ENCODE results near the gene RASEF. TPM values are rescaled to one million over a fixed set of nuclear protein-coding genes. Genes with fewer than 3 reads are reported as not detected.

RASEF gene
- total RNA-seq, 1 experiment from 2014 or later, result 2.2 TPM

DNA sequence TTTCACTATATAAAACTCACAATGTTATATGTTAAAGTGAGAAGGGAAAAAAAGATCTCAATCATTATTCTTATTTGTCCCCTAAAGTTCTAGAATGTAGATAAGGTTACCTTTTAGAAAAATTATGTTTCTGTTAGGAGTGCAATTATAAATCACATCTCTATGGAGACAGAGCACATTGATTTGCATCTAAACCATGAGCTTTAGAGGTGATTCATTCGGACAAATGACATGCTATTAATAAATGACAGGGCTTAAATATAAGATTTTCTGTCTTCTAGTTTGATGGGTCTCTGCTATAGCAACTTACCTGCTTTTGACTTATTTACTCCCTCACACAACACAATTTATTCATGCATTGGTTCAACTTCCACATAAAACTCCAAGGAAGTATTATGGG is 39.8 kb downstream of the RASEF start:
- H4K91ac ChIP-seq (ENCODE audit: insufficient read length, low read depth, low read length), result no peak overlapping the region
- no peak overlapping the region for H4K5ac ChIP-seq (ENCODE audit: insufficient read length, low read depth, low read length)
- H3K9me3 ChIP-seq (ENCODE audit: control insufficient read depth, low read depth, low read length), result no peaks in the 10 kb centered on the region
- H3K79me1 ChIP-seq (ENCODE audit: insufficient read depth, low read depth, low read length, poor library complexity, severe bottlenecking), result no peaks in the 10 kb centered on the region
- H3K4me1 ChIP-seq (ENCODE audit: insufficient read depth, low read length), result no peaks in the 10 kb centered on the region
- TF ChIP-seq, protein P1, sequence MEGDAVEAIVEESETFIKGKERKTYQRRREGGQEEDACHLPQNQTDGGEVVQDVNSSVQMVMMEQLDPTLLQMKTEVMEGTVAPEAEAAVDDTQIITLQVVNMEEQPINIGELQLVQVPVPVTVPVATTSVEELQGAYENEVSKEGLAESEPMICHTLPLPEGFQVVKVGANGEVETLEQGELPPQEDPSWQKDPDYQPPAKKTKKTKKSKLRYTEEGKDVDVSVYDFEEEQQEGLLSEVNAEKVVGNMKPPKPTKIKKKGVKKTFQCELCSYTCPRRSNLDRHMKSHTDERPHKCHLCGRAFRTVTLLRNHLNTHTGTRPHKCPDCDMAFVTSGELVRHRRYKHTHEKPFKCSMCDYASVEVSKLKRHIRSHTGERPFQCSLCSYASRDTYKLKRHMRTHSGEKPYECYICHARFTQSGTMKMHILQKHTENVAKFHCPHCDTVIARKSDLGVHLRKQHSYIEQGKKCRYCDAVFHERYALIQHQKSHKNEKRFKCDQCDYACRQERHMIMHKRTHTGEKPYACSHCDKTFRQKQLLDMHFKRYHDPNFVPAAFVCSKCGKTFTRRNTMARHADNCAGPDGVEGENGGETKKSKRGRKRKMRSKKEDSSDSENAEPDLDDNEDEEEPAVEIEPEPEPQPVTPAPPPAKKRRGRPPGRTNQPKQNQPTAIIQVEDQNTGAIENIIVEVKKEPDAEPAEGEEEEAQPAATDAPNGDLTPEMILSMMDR (conservative IDR thresholded peaks at IDR 0.05), result no peak
- no peaks in the 10 kb centered on the region for H3K23me2 ChIP-seq (ENCODE audit: insufficient read length, low read depth, low read length, poor library complexity, severe bottlenecking)
- no peaks in the 10 kb centered on the region for H3K36me3 Mint-ChIP-seq (ENCODE audit: insufficient read depth in 1 of 3, low read depth in 3 of 3)
- H3T11ph ChIP-seq (ENCODE audit: low read length), result no peak overlapping the region
- no peaks in the 10 kb centered on the region for H3K79me2 ChIP-seq (ENCODE audit: insufficient read depth, low read length)
- H2BK15ac ChIP-seq (ENCODE audit: low read depth, low read length), result no peak overlapping the region
- H3K4me2 ChIP-seq (ENCODE audit: insufficient read depth, insufficient read length, low read length), result no peak overlapping the region
- H3K27ac ChIP-seq (ENCODE audit: insufficient read length, low read depth, low read length), result no peak overlapping the region
- no peak overlapping the region for H2BK120ac ChIP-seq (ENCODE audit: low read depth, low read length, poor library complexity, severe bottlenecking)
- no peak overlapping the region for H2AFZ ChIP-seq (ENCODE audit: low read length)
- no peak overlapping the region for H3K56ac ChIP-seq (ENCODE audit: insufficient read length, low read depth, low read length)
- no peak overlapping the region for H2BK12ac ChIP-seq (ENCODE audit: insufficient read length, low read depth, low read length)
- no peaks in the 10 kb centered on the region; a peak in 1 of 5 replicates for H3K9me3 Mint-ChIP-seq
- H3K23ac ChIP-seq (ENCODE audit: insufficient read length, low read depth, low read length), result no peak overlapping the region
- H3K9ac ChIP-seq (ENCODE audit: extremely low read depth, insufficient read length, low read length), result no peak overlapping the region
- H3K27me3 ChIP-seq (ENCODE audit: insufficient read depth, low read length), result no peaks in the 10 kb centered on the region
- H3K4ac ChIP-seq (ENCODE audit: low read depth, low read length), result no peak overlapping the region
- H3K27me3 Mint-ChIP-seq (ENCODE audit: low read depth), result no peaks in the 10 kb centered on the region
- no peak overlapping the region for H4K8ac ChIP-seq (replicated peaks; ENCODE audit: insufficient read length, low read depth, low read length)
- H4K20me1 ChIP-seq (ENCODE audit: control insufficient read depth, insufficient read depth, insufficient read length), result no peaks in the 10 kb centered on the region
- H3K18ac ChIP-seq (ENCODE audit: insufficient read length, low read depth, low read length), result no peak overlapping the region
- no peak overlapping the region for H3K14ac ChIP-seq (ENCODE audit: insufficient read depth, low read length)
- H2AK5ac ChIP-seq (ENCODE audit: insufficient read length, low read length), result no peak overlapping the region
- DNase-seq, result no peak
- H2BK20ac ChIP-seq (ENCODE audit: low read depth, low read length, poor library complexity, severe bottlenecking), result no peak overlapping the region
- H3K4me3 Mint-ChIP-seq, result no peak overlapping the region
- WGBS (ENCODE audit: extremely low coverage, insufficient read length, low lambda C conversion rate), result no CpG with 5 or more reads among the region's 1 CpG
- peaks cover 4 to 5% of the 10 kb centered on the region in 2 experiments; a peak in 3 of 4 replicates for H3K4me1 Mint-ChIP-seq
- H2BK5ac ChIP-seq (ENCODE audit: insufficient read length, low read length), result no peak overlapping the region
- H3K27ac Mint-ChIP-seq, result no peak overlapping the region

Data from H9 (cell line).